K562 (cell line): ENCODE results near the gene PCDH1. TPM values are rescaled to one million over a fixed set of nuclear protein-coding genes. Genes with fewer than 3 reads are reported as not detected.

Experiments
- ARID1B ChIP-seq: fragments of 450-650 bp; IDR thresholded peaks from 2 replicates; pipeline ENCODE4 v1.6.1; 2016; ENCODE audit warnings: antibody characterized with exemption, mild to moderate bottlenecking, inconsistent platforms
- BACH1 ChIP-seq: fragments of 200-800 bp; sonication (Bioruptor generic); IDR thresholded peaks from 2 replicates; pipeline ENCODE4 v1.6.1; 2016; ENCODE audit warnings: missing genetic modification characterization, missing compliant biosample characterization
- DNMT1 ChIP-seq: fragments of 450-650 bp; IDR thresholded peaks from 2 replicates; pipeline ENCODE4 v1.6.1; 2016; ENCODE audit warnings: antibody characterized with exemption, mild to moderate bottlenecking
- HDAC1 ChIP-seq, 2 experiments: fragments of 450-650 bp; IDR thresholded peaks; 2 replicates each; pipeline ENCODE4 v1.6.1; 2016 to 2017; ENCODE audit warnings: inconsistent platforms in 1 of 2, mild to moderate bottlenecking in 1 of 2, moderate library complexity in 1 of 2
- MAFG ChIP-seq: fragments of 450-650 bp; conservative IDR thresholded peaks from 2 replicates; pipeline ENCODE4 v1.6.1; 2016; ENCODE audit warnings: missing genetic modification characterization, missing compliant biosample characterization
- NELFE ChIP-seq: IDR thresholded peaks from 2 replicates; pipeline ENCODE4 v1.6.1; 2011; ENCODE audit warnings: mild to moderate bottlenecking; ENCODE audit not compliant: insufficient read depth, insufficient read length
- NR1H2 ChIP-seq: sonication (generic); formaldehyde crosslinking; IDR thresholded peaks from 2 replicates; pipeline ENCODE4 v1.4.0; 2020; ENCODE audit warnings: mild to moderate bottlenecking, missing genetic modification reagents
- PHF8 ChIP-seq: fragments of 200-600 bp; sonication (generic); IDR thresholded peaks from 2 replicates; pipeline ENCODE4 v1.6.1; 2012; ENCODE audit warnings: mixed run types, mild to moderate bottlenecking, inconsistent platforms, low read length, moderate library complexity, borderline replicate concordance
- SREBF1 ChIP-seq: fragments of 150-350 bp; IDR thresholded peaks from 2 replicates; pipeline ENCODE4 v1.6.1; 2014; ENCODE audit warnings: antibody characterized with exemption, low read depth, low read length, borderline replicate concordance
- ZFPM2 ChIP-seq: fragments of 250-450 bp; sonication (Bioruptor Pico); IDR thresholded peaks from 2 replicates; pipeline ENCODE4 v1.5.1; 2022; ENCODE audit warnings: mild to moderate bottlenecking
- ZNF12 ChIP-seq: sonication (generic); formaldehyde crosslinking; IDR thresholded peaks from 2 replicates; pipeline ENCODE4 v1.4.0; 2020; ENCODE audit warnings: mild to moderate bottlenecking, missing genetic modification reagents
- ZNF311 ChIP-seq: fragments of 250-450 bp; sonication (Bioruptor Pico); IDR thresholded peaks from 2 replicates; pipeline ENCODE4 v1.4.0; 2020; ENCODE audit warnings: mild to moderate bottlenecking, moderate library complexity
- ZNF77 ChIP-seq: fragments of 250-450 bp; sonication (Bioruptor Pico); IDR thresholded peaks from 2 replicates; pipeline ENCODE4 v1.5.0; 2020
- polyA plus RNA-seq, 8 experiments: library from polyadenylated mRNA; depleted of rRNA in 4 of 8; stranded (reverse) in 5 of 8; unstranded in 3 of 8; fragments of >200 nt; fragmentation: Nextera tagmentation in 2 of 8; fragmentation: Illumina TruSeq in 1 of 8; extraction: Ambion mirVana in 2 of 8; extraction: Trizol in 1 of 8; gene quantifications; 2 replicates each; pipeline versions ENCODE4 v1.2.1 to v1.2.3, GENCODE V29; 2011 to 2014; ENCODE audit warnings: inconsistent platforms in 1 of 8, missing spikeins in 1 of 8
- total RNA-seq, 7 experiments: library from RNA; depleted of rRNA in 6 of 7; stranded (reverse); fragments of >200 nt in 6 of 7; fragmentation: Illumina TruSeq in 2 of 7; extraction: Trizol in 2 of 7; gene quantifications; 2 replicates each; pipeline versions ENCODE4 v1.2.1 to v1.2.3, GENCODE V29; 2011 to 2021; ENCODE audit warnings: low replicate concordance in 1 of 7
- TF ChIP-seq, protein P1 (sequence below): fragments of 450-650 bp; formaldehyde crosslinking; IDR thresholded peaks from 2 replicates; pipeline ENCODE4 v1.4.0; 2020; ENCODE audit warnings: mild to moderate bottlenecking
- TF ChIP-seq, protein P2 (sequence below): fragments of 450-650 bp; IDR thresholded peaks from 2 replicates; pipeline ENCODE4 v1.7.1; 2018; ENCODE audit warnings: mild to moderate bottlenecking, low read depth; ENCODE audit not compliant: partially characterized antibody
- TF ChIP-seq, protein P3 (sequence below): fragments of 450-650 bp; IDR thresholded peaks from 2 replicates; pipeline ENCODE4 v1.6.1; 2016; ENCODE audit warnings: low read depth

PCDH1 gene
- total and polyA plus RNA-seq, 9 of the 15 experiments (the other 6 are each of a cell fraction or from before 2014, with no cell fraction given), result 0.11 to 3.6 (median 1.9) TPM; not detected in 1

DNA sequence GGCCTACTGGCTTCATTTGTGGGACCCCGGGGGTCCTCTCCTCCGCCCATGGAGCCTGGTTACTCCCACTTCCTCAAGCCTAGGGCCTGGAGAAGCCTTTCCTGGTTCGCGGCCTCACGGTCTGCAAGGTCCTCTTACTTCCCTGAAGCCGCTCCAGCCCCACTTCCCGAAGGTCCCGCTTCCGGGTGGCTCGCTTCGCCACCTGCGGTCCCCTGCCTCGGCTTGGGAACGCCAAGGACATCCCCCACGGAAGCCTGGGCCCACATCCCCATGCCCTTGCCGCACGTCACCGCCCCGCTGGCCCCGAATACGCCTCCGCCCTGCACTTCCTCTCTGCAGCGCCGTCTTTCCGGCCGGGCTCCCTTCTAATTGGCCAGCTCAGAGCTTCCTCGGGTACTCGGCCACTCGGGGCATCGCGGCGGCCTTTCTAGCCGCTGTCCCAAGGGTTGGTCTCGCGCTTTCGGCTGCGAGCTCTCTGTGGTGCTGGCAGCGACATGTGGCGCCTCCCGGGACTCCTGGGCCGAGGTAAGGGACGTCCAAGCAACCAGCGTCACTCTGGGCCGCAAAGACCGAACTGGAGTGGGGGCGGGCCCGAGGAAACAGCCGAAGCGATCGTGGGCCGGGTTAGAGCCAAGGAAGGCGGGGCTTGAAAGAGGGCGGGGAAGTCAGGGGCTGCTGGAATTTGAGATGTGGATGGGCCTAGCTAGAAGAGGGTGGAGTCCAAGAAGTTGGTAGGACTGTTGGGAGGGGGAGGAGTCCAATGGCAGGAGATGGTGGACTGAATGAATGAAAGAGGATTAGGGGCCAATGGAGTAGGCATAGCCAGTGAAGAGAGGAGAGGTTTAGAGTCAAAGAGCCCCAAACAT lies 45.5 kb upstream of the PCDH1 start, which contains the start of gene DELE1 (continued):
- no peak for TF ChIP-seq ZFPM2
- TF ChIP-seq MAFG, result no peak
- TF ChIP-seq, protein P1, sequence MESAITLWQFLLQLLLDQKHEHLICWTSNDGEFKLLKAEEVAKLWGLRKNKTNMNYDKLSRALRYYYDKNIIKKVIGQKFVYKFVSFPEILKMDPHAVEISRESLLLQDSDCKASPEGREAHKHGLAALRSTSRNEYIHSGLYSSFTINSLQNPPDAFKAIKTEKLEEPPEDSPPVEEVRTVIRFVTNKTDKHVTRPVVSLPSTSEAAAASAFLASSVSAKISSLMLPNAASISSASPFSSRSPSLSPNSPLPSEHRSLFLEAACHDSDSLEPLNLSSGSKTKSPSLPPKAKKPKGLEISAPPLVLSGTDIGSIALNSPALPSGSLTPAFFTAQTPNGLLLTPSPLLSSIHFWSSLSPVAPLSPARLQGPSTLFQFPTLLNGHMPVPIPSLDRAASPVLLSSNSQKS, result no peak
- peak; percentile 86 for TF ChIP-seq NR1H2
- TF ChIP-seq, protein P2, sequence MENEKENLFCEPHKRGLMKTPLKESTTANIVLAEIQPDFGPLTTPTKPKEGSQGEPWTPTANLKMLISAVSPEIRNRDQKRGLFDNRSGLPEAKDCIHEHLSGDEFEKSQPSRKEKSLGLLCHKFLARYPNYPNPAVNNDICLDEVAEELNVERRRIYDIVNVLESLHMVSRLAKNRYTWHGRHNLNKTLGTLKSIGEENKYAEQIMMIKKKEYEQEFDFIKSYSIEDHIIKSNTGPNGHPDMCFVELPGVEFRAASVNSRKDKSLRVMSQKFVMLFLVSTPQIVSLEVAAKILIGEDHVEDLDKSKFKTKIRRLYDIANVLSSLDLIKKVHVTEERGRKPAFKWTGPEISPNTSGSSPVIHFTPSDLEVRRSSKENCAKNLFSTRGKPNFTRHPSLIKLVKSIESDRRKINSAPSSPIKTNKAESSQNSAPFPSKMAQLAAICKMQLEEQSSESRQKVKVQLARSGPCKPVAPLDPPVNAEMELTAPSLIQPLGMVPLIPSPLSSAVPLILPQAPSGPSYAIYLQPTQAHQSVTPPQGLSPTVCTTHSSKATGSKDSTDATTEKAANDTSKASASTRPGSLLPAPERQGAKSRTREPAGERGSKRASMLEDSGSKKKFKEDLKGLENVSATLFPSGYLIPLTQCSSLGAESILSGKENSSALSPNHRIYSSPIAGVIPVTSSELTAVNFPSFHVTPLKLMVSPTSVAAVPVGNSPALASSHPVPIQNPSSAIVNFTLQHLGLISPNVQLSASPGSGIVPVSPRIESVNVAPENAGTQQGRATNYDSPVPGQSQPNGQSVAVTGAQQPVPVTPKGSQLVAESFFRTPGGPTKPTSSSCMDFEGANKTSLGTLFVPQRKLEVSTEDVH, result peak; percentile 52
- TF ChIP-seq, protein P3, sequence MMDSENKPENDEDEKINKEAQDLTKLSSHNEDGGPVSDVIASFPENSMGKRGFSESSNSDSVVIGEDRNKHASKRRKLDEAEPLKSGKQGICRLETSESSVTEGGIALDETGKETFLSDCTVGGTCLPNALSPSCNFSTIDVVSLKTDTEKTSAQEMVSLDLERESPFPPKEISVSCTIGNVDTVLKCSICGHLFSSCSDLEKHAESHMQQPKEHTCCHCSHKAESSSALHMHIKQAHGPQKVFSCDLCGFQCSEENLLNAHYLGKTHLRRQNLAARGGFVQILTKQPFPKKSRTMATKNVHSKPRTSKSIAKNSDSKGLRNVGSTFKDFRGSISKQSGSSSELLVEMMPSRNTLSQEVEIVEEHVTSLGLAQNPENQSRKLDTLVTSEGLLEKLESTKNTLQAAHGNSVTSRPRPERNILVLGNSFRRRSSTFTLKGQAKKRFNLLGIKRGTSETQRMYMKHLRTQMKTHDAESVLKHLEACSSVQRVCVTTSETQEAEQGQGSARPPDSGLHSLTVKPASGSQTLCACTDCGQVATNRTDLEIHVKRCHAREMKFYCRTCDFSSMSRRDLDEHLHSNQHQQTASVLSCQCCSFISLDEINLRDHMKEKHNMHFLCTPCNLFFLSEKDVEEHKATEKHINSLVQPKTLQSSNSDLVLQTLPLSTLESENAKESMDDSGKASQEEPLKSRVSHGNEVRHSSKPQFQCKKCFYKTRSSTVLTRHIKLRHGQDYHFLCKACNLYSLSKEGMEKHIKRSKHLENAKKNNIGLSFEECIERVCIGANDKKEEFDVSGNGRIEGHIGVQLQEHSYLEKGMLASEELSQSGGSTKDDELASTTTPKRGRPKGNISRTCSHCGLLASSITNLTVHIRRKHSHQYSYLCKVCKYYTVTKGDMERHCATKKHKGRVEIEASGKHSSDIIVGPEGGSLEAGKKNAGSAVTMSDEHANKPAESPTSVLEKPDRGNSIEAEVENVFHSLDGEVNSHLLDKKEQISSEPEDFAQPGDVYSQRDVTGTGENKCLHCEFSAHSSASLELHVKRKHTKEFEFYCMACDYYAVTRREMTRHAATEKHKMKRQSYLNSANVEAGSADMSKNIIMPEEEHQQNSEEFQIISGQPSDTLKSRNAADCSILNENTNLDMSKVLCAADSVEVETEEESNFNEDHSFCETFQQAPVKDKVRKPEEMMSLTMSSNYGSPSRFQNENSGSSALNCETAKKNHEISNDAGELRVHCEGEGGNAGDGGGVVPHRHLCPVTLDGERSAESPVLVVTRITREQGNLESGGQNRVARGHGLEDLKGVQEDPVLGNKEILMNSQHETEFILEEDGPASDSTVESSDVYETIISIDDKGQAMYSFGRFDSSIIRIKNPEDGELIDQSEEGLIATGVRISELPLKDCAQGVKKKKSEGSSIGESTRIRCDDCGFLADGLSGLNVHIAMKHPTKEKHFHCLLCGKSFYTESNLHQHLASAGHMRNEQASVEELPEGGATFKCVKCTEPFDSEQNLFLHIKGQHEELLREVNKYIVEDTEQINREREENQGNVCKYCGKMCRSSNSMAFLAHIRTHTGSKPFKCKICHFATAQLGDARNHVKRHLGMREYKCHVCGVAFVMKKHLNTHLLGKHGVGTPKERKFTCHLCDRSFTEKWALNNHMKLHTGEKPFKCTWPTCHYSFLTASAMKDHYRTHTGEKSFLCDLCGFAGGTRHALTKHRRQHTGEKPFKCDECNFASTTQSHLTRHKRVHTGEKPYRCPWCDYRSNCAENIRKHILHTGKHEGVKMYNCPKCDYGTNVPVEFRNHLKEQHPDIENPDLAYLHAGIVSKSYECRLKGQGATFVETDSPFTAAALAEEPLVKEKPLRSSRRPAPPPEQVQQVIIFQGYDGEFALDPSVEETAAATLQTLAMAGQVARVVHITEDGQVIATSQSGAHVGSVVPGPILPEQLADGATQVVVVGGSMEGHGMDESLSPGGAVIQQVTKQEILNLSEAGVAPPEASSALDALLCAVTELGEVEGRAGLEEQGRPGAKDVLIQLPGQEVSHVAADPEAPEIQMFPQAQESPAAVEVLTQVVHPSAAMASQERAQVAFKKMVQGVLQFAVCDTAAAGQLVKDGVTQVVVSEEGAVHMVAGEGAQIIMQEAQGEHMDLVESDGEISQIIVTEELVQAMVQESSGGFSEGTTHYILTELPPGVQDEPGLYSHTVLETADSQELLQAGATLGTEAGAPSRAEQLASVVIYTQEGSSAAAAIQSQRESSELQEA, result no peak
- no peak for TF ChIP-seq ZNF311 (CRISPR knock-in tag)
- TF ChIP-seq ARID1B, result no peak; the same call in 1 of the 2 replicates
- peak; percentile 98 for TF ChIP-seq PHF8
- TF ChIP-seq HDAC1 (IDR thresholded peaks at IDR 0.05), result peak in 1 of 2 experiments; percentile 82; a peak in 1 of 4 replicates
- TF ChIP-seq DNMT1, result no peak
- no peak for TF ChIP-seq ZNF77 (CRISPR knock-in tag)
- TF ChIP-seq NELFE, result no peak
- TF ChIP-seq SREBF1, result 0 out of 2 replicates have a peak, but pooled peaks have one; percentile 7
- TF ChIP-seq BACH1 (tag), result no peak
- TF ChIP-seq ZNF12, result peak; percentile 65; the same call in 1 of the 2 replicates
